ENCODE measurements around the gene VWA5B1. TPM values are rescaled to one million over a fixed set of nuclear protein-coding genes. Genes with fewer than 3 reads are reported as not detected.
"Not testable (repeated sequence)": the region's sequence is repeated elsewhere in the genome, so short reads cannot be mapped to it uniquely, and the experiment has no call there.

VWA5B1 gene
- total and polyA plus RNA-seq, 2 of the 8 experiments (the other 6 are each of a cell fraction or from before 2014, with no cell fraction given), result 0.54 to 2.3 TPM

- H4K8ac ChIP-seq (ENCODE audit: extremely low read depth, insufficient read depth, low read length); H3K18ac ChIP-seq (ENCODE audit: extremely low read depth, low read length); H3K4ac ChIP-seq (replicated peaks; ENCODE audit: insufficient read length, low read depth, low read length); H3K9ac ChIP-seq (replicated peaks in 1 of 4; ENCODE audit: extremely low read depth in 1 of 4, low read depth in 3 of 4, low read length in 3 of 4); DNase-seq (ENCODE audit: low read depth in 1 of 2, low spot score in 2 of 2); H4K5ac ChIP-seq (ENCODE audit: insufficient read length, low read depth, low read length); H3K36me3 ChIP-seq (ENCODE audit: control insufficient read depth in 2 of 4, insufficient read depth in 4 of 4, low read length in 3 of 4); H2BK20ac ChIP-seq (ENCODE audit: low read length); H3K79me1 ChIP-seq (ENCODE audit: low read depth, low read length); H2BK120ac ChIP-seq (replicated peaks; ENCODE audit: low read depth, low read length); H3K27ac ChIP-seq (ENCODE audit: low read depth, low read length); H4K20me1 ChIP-seq (replicated peaks in 1 of 2; ENCODE audit: control insufficient read depth in 1 of 2, insufficient read depth in 2 of 2, low read length in 2 of 2); H4K91ac ChIP-seq (replicated peaks; ENCODE audit: insufficient read length, low read length); H2AK5ac ChIP-seq (ENCODE audit: low read depth, low read length); H3K4me2 ChIP-seq (ENCODE audit: insufficient read depth in 1 of 2, low read depth in 2 of 2, low read length in 2 of 2); H2AFZ ChIP-seq (ENCODE audit: low read length); H3K4me3 ChIP-seq (ENCODE audit: extremely low read depth in 1 of 4, insufficient read depth in 2 of 4, low read depth in 3 of 4, low read length in 4 of 4); H3K79me2 ChIP-seq (ENCODE audit: control insufficient read depth in 1 of 2, insufficient read depth in 2 of 2, low read length in 2 of 2); H2BK15ac ChIP-seq (ENCODE audit: low read length); H3K56ac ChIP-seq (replicated peaks; ENCODE audit: insufficient read length, low read depth, low read length); FAIRE-seq; H3K9me3 ChIP-seq (ENCODE audit: insufficient read depth in 2 of 2, low read depth in 1 of 2, low read length in 1 of 2); H3K23ac ChIP-seq (ENCODE audit: insufficient read length); POLR2A ChIA-PET (ENCODE audit: partially characterized antibody); H2BK12ac ChIP-seq (ENCODE audit: low read depth, low read length); H3K14ac ChIP-seq (ENCODE audit: insufficient read length); H2BK5ac ChIP-seq (ENCODE audit: low read depth, low read length): not testable (repeated sequence)
- peaks cover 0 to 18% (median 12%) of the 10 kb centered on the region in 4 experiments; a peak in 6 of 7 replicates for H3K4me1 ChIP-seq (replicated peaks in 1 of 4; ENCODE audit: control insufficient read depth in 3 of 4, insufficient read depth in 4 of 4, low read length in 3 of 4)
- CTCF ChIA-PET (ENCODE audit: partially characterized antibody), result interaction anchor here (1.5 kb wide), 1 partner anchor 90 kb away, joined by 3 read pairs; no protein-coding TSS in a partner anchor
- peaks cover 0 to 23% (median 11%) of the 10 kb centered on the region in 4 experiments; a peak in 6 of 7 replicates for H3K27me3 ChIP-seq (replicated peaks in 1 of 4; ENCODE audit: control insufficient read depth in 3 of 4, extremely low read depth in 1 of 4, insufficient read depth in 3 of 4, low read length in 3 of 4)
- 82% methylated on average over 3 of the region's 3 CpGs; no CpG with 5 or more reads in 1 of the 2 experiments for WGBS, 2 experiments (ENCODE audit: extremely low coverage in 1 of 2, insufficient coverage in 1 of 2, insufficient read length in 1 of 2, insufficient replicate concordance in 2 of 2, low coverage in 1 of 2, low lambda C conversion rate in 2 of 2, missing lambda C conversion rate in 1 of 2)
- peaks cover 11% of the 10 kb centered on the region; the same call in 1 of the 2 replicates for H3K23me2 ChIP-seq (ENCODE audit: low read depth, low read length)
Measured at GRCh38 chr1:20287696-20288095, 3.0 kb upstream of the VWA5B1 start.

All from H1 (cell line).